ENCODE measurements around the gene ATXN7L3. TPM values are rescaled to one million over a fixed set of nuclear protein-coding genes. Genes with fewer than 3 reads are reported as not detected.
"Not testable (repeated sequence)": the region's sequence is repeated elsewhere in the genome, so short reads cannot be mapped to it uniquely, and the experiment has no call there.

The ATXN7L3 gene
- total and polyA plus RNA-seq, 4 donors, result 30.1 to 70.6 (median 50.5) TPM

GRCh38 chr17:44241106-44241624, 41.5 kb upstream of the ATXN7L3 start:
- no peak for DNase-seq
- Histone ChIP-seq H3K27ac (ENCODE audit: low read depth in 1 of 2, low read length in 1 of 2) (no peak overlapping the region), H3K4me3 (no peak overlapping the region), H3K36me3 (ENCODE audit: control insufficient read depth in 4 of 4, insufficient read depth in 4 of 4, low read length in 4 of 4) (no peaks in the 10 kb centered on the region), H3K9ac (ENCODE audit: insufficient read depth in 1 of 2, low read length in 2 of 2) (no peak overlapping the region), H3K27me3 (ENCODE audit: control insufficient read depth in 3 of 3, insufficient read depth in 3 of 3, low read length in 2 of 3) (no peaks in the 10 kb centered on the region), H3K9me3 (ENCODE audit: control insufficient read depth in 4 of 4, insufficient read depth in 3 of 4, low read length in 3 of 4) (no peaks in the 10 kb centered on the region), H3K4me1 (ENCODE audit: control insufficient read depth in 5 of 5, insufficient read depth in 5 of 5, low read length in 5 of 5) (no peaks in the 10 kb centered on the region)
- ATAC-seq (ENCODE audit: insufficient read depth, low FRiP score), result no peak
- TF ChIP-seq, protein P1, sequence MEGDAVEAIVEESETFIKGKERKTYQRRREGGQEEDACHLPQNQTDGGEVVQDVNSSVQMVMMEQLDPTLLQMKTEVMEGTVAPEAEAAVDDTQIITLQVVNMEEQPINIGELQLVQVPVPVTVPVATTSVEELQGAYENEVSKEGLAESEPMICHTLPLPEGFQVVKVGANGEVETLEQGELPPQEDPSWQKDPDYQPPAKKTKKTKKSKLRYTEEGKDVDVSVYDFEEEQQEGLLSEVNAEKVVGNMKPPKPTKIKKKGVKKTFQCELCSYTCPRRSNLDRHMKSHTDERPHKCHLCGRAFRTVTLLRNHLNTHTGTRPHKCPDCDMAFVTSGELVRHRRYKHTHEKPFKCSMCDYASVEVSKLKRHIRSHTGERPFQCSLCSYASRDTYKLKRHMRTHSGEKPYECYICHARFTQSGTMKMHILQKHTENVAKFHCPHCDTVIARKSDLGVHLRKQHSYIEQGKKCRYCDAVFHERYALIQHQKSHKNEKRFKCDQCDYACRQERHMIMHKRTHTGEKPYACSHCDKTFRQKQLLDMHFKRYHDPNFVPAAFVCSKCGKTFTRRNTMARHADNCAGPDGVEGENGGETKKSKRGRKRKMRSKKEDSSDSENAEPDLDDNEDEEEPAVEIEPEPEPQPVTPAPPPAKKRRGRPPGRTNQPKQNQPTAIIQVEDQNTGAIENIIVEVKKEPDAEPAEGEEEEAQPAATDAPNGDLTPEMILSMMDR (IDR thresholded peaks at IDR 0.05; ENCODE audit: control extremely low read depth, extremely low read depth), result no peak
- 60 to 66% methylated on average over 6 of the region's 6 CpGs for WGBS, 2 donors

- not testable (repeated sequence) for H3K9ac ChIP-seq (ENCODE audit: insufficient read depth in 1 of 2, low read length in 2 of 2)
Observed at GRCh38 chr17:44237886-44238285, 38.2 kb upstream of the ATXN7L3 start.

GRCh38 chr17:44236444-44236991, 36.8 kb upstream of the ATXN7L3 start:
- Histone ChIP-seq H3K9me3 (ENCODE audit: control insufficient read depth in 4 of 4, insufficient read depth in 3 of 4, low read length in 3 of 4) (no peaks in the 10 kb centered on the region), H3K9ac (ENCODE audit: insufficient read depth in 1 of 2, low read length in 2 of 2) (no peak overlapping the region), H3K27me3 (ENCODE audit: control insufficient read depth in 3 of 3, insufficient read depth in 3 of 3, low read length in 2 of 3) (no peaks in the 10 kb centered on the region), H3K4me3 (no peak overlapping the region), H3K36me3 (ENCODE audit: control insufficient read depth in 4 of 4, insufficient read depth in 4 of 4, low read length in 4 of 4) (no peaks in the 10 kb centered on the region), H3K4me1 (ENCODE audit: control insufficient read depth in 5 of 5, insufficient read depth in 5 of 5, low read length in 5 of 5) (peaks cover 0 to 2% (median 0%) of the 10 kb centered on the region in 5 donors), H3K27ac (ENCODE audit: low read depth in 1 of 2, low read length in 1 of 2) (no peak overlapping the region)
- ATAC-seq (ENCODE audit: insufficient read depth, low FRiP score) (no peak), DNase-seq (peak in 1 of 3 donors; percentile 13)
- TF ChIP-seq, protein P1 (IDR thresholded peaks at IDR 0.05; ENCODE audit: control extremely low read depth, extremely low read depth), result no peak
- WGBS, 2 donors, result 62 to 69% methylated on average over 5 of the region's 5 CpGs

More at GRCh38 chr17:44237886-44238285, 38.2 kb upstream of the ATXN7L3 start:
- not testable (repeated sequence) for H3K4me1 ChIP-seq (ENCODE audit: control insufficient read depth in 5 of 5, insufficient read depth in 5 of 5, low read length in 5 of 5); H3K27me3 ChIP-seq (ENCODE audit: control insufficient read depth in 3 of 3, insufficient read depth in 3 of 3, low read length in 2 of 3); H3K9me3 ChIP-seq (ENCODE audit: control insufficient read depth in 4 of 4, insufficient read depth in 3 of 4, low read length in 3 of 4); ATAC-seq (ENCODE audit: insufficient read depth, low FRiP score); H3K4me3 ChIP-seq; H3K36me3 ChIP-seq (ENCODE audit: control insufficient read depth in 4 of 4, insufficient read depth in 4 of 4, low read length in 4 of 4); H3K27ac ChIP-seq (ENCODE audit: low read depth in 1 of 2, low read length in 1 of 2); DNase-seq
- WGBS, 2 donors, result 92 to 94% methylated on average over 19 to 23 of the region's 28 CpGs

- H3K9ac ChIP-seq (ENCODE audit: insufficient read depth in 1 of 2, low read length in 2 of 2), result no peak overlapping the region
- no peak for DNase-seq
- peaks cover 0 to 2% (median 0%) of the 10 kb centered on the region in 5 donors for H3K4me1 ChIP-seq (ENCODE audit: control insufficient read depth in 5 of 5, insufficient read depth in 5 of 5, low read length in 5 of 5)
- 87 to 94% methylated on average over 5 of the region's 5 CpGs for WGBS, 2 donors
- no peak for ATAC-seq (ENCODE audit: insufficient read depth, low FRiP score)
- no peak overlapping the region for H3K4me3 ChIP-seq
- no peaks in the 10 kb centered on the region for H3K9me3 ChIP-seq (ENCODE audit: control insufficient read depth in 4 of 4, insufficient read depth in 3 of 4, low read length in 3 of 4)
- no peak overlapping the region for H3K27ac ChIP-seq (ENCODE audit: low read depth in 1 of 2, low read length in 1 of 2)
- H3K27me3 ChIP-seq (ENCODE audit: control insufficient read depth in 3 of 3, insufficient read depth in 3 of 3, low read length in 2 of 3), result no peaks in the 10 kb centered on the region
- H3K36me3 ChIP-seq (ENCODE audit: control insufficient read depth in 4 of 4, insufficient read depth in 4 of 4, low read length in 4 of 4), result no peaks in the 10 kb centered on the region
- TF ChIP-seq, protein P1 (IDR thresholded peaks at IDR 0.05; ENCODE audit: control extremely low read depth, extremely low read depth), result no peak
Observed at GRCh38 chr17:44235583-44235936, 35.9 kb upstream of the ATXN7L3 start.

Measured in lung (tissue), 12 donors.